Panc1 (cell line): ENCODE results near the gene NKX1-2.

Experiments
- CTCF ChIP-seq: fragments of 450-650 bp; IDR thresholded peaks from 2 replicates; pipeline ENCODE4 v1.5.1; 2017; ENCODE audit warnings: mild to moderate bottlenecking
- POLR2AphosphoS5 ChIP-seq: IDR thresholded peaks from 2 replicates; pipeline ENCODE4 v1.6.1; 2012; ENCODE audit warnings: mild to moderate bottlenecking, low read depth, low read length, moderate library complexity
- REST ChIP-seq, 2 experiments: IDR thresholded peaks; 2 replicates each; pipeline ENCODE4 v1.6.1; 2011 to 2012; ENCODE audit warnings: low read depth in 2 of 2, control low read depth in 1 of 2, low read length in 1 of 2, mild to moderate bottlenecking in 1 of 2, moderate library complexity in 1 of 2; ENCODE audit not compliant: insufficient read depth in 1 of 2
- SIN3A ChIP-seq: IDR thresholded peaks from 2 replicates; pipeline ENCODE4 v1.6.1; 2012; ENCODE audit warnings: low read depth, mild to moderate bottlenecking, low read length, moderate library complexity, borderline replicate concordance; ENCODE audit not compliant: insufficient read depth
- TCF7L2 ChIP-seq: IDR thresholded peaks from 2 replicates; pipeline ENCODE4 v1.6.1; 2011; ENCODE audit warnings: mild to moderate bottlenecking, low read depth, low read length, inconsistent platforms

- no peak for TF ChIP-seq CTCF
- no peak for TF ChIP-seq POLR2AphosphoS5
- TF ChIP-seq TCF7L2: no peak
- TF ChIP-seq REST (IDR thresholded peaks at IDR 0.05; ENCODE audit: insufficient read depth in 1 of 2, low read depth in 2 of 2, low read length in 1 of 2): no peak
- no peak for TF ChIP-seq SIN3A
Measured at GRCh38 chr10:124447751-124448466, 1.9 kb downstream of the NKX1-2 start.
